GM18502 (cell line): Measurements from ENCODE around the gene SRP54.
A peak's percentile ranks its signal among the peaks of the same experiment; 100 is the strongest.
"Not testable (repeated sequence)": the region's sequence is repeated elsewhere in the genome, so short reads cannot be mapped to it uniquely, and the experiment has no call there.

Source experiments
- ATAC-seq: cut with Tn5 transposase; IDR thresholded peaks from one replicate; pipeline ENCODE4 v1.9.1; 2021; ENCODE audit warnings: mild to moderate bottlenecking; ENCODE audit not compliant: unreplicated experiment, poor library complexity

SRP54 gene

GRCh38 chr14:34983148-34983760 lies 462 bp downstream of the SRP54 start:
- peak; percentile 22 for ATAC-seq

- ATAC-seq: no peak
Measured at GRCh38 chr14:34983786-34984185, 994 bp downstream of the SRP54 start.

- no peak for ATAC-seq
Measured at GRCh38 chr14:34985740-34986139, 2.9 kb downstream of the SRP54 start.

- ATAC-seq: no peak
Measured at GRCh38 chr14:34987180-34987579, 4.4 kb downstream of the SRP54 start.

DNA sequence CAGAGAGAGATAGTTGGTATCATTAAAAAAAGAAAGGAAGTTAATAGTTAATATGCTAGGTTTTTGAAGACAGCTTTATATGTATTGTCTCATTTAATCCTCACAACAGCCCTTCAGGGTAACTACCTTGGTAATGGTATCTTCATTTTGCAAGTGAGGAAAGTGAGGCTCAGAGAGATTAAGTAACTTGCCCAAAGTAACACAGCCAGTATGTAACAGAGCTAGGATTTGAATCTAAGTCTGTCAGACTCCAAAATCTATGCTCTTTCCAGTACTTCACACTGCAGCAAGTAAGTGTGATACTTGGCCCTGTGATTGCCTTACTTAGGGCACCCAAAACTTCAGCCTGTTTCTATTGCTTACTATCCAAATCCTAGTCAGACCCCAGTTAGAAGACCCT lies 7.0 kb downstream of the SRP54 start:
- no peak for ATAC-seq

DNA sequence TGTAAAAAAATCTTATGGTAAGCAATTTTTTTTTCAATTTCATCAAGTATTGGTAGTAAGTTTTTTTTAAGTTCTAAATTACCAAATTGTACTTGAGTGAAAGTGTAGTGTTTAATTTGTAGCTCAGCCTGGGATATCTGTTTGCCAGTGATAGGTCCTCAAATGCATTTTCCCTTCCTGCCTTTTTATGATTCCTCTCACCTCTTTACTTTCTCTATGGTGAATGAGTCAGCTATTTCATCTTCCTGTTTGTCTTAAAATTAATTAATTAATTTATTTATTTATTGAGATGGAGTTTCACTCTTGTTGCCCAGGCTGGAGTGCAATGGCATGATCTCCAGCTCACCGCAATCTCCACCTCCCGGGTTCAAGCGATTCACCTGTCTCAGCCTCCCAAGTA lies 10.6 kb downstream of the SRP54 start:
- no peak for ATAC-seq

- no peak for ATAC-seq
Measured at GRCh38 chr14:34994668-34995067, 11.9 kb downstream of the SRP54 start.

GRCh38 chr14:34997762-34998161 lies 15.0 kb downstream of the SRP54 start:
- no peak for ATAC-seq

DNA sequence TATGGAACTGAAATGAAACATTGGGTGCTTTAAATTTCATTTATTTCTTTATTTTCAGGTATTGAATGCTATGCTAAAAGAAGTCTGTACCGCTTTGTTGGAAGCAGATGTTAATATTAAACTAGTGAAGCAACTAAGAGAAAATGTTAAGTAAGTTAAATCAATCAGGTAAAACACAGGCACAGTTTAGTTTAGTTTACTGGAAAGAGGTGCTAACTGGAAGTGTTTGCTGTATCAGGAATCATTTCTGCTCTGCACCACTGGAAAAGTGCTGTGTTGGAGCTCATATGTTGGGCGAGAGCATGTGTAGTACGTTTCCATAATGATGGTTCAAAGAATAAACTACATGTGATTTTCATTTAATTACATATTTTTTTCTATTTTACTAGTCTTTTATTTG lies 16.7 kb downstream of the SRP54 start:
- no peak for ATAC-seq

DNA sequence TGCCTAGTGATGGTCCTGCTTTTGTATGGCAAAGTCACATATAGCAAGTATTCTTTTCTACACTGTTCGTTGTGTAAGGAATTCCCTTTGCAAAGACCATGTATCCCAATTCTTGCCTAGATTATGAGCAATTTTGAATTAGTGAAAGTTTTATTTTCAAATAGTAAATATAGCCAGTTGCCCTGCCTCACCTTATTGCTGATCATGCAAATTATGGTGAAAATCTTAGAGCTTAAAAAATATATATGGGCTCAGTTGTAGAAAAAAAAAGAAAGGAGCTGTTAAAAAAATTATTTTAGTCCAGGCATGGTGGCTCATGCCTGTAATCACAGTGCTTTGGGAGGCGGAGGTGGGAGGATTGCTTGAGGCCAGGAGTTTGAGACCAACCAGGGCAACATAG lies 18.8 kb downstream of the SRP54 start:
- ATAC-seq: no peak

- no peak for ATAC-seq
Measured at GRCh38 chr14:35004839-35005238, 22.0 kb downstream of the SRP54 start.

DNA sequence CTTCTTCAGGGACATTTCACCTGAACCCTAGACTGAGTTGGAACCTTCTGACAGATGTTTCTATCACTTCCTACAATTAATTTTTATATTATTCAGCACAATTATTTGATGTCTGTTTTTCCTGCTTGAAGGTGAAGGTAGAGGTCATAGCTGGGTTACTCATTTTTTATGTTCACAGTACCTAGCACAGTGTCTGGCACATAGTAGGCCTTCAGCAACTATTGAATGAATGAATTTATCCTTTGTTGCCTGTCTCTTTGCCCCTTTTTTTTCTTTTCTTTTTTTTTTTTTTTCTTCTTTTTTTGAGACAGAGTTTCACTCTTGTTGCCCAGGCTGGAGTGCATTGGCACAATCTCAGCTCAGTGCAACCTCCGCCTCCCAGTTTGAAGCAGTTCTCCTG lies 33.8 kb downstream of the SRP54 start:
- no peak for ATAC-seq

DNA sequence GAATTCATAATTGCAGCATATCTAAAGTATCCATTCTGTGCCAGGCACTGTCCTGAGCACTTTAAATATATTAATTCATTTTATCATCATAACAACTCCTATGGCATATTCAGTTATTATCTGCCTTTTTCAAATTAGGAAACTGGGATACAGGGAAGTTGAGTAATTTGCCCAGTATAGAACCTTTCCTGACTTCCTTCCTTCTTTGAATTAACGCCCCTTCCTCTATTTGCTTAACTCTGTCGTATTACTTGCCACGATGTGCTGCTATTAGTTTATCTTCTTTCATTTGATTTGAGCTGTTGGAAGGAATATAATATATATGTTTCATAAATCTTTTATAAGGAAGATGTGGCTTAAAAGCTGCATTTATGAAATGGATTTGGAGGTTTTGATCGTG lies 37.9 kb downstream of the SRP54 start:
- no peak for ATAC-seq

- no peak for ATAC-seq
Measured at GRCh38 chr14:35028435-35028834, 45.6 kb downstream of the SRP54 start.

DNA sequence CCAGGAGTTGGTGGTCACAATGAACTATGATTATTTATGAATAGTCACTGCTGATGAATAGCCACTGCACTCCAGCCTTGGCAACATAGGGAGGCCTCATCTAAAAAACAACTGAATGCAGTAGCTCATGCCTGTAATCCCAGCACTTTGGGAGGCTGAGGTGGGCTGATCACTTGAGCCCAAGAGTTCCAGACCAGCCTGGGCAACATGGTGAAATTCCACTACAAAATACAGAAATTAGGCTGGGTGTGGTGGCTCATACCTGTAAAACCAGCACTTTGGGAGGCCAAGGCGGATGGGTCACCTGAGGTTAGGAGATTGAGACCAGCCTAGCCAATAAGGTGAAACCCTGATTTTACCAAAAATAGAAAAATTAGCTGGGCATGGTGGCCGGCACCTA lies 49.8 kb downstream of the SRP54 start:
- no peak for ATAC-seq

DNA sequence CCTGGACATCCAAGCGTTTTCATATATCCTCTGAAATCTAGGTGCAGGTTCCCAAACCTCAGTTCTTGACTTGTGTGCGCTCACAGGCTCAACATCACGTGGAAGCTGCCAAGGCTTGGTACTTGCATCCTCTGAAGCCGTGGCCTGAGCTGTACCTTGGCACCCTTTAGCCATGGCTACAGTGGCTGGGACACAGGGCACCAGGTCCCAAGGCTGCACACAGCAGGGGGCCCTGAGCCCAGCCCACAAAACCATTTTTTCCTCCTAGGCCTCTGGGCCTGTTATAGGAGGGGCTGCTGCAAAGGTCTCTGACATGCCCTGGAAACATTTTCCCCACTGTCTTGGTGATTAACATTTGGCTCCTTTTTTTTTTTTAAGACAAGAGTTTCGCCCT lies 51.6 kb downstream of the SRP54 start:
- ATAC-seq: no peak

- ATAC-seq: not testable (repeated sequence)
Measured at GRCh38 chr14:35034944-35035554, 52.3 kb downstream of the SRP54 start.

DNA sequence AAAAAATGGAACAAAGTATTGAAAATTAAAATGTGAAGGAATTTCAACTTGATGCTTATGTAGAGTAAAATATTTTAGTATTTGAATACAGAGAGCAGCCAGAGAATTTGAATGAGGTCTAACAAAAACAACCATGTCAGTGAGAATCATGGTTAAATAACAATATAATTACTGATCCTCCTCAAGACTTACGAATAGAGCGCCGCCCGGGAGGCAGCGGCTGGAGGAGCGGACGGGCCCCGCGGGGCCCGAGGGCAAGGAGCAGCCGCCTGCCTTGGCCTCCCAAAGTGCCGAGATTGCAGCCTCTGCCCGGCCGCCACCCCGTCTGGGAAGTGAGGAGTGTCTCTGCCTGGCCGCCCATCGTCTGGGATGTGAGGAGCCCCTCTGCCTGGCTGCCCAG lies 55.5 kb downstream of the SRP54 start:
- not testable (repeated sequence) for ATAC-seq

- no peak for ATAC-seq
Measured at GRCh38 chr14:35042632-35043031, 59.8 kb downstream of the SRP54 start.

DNA sequence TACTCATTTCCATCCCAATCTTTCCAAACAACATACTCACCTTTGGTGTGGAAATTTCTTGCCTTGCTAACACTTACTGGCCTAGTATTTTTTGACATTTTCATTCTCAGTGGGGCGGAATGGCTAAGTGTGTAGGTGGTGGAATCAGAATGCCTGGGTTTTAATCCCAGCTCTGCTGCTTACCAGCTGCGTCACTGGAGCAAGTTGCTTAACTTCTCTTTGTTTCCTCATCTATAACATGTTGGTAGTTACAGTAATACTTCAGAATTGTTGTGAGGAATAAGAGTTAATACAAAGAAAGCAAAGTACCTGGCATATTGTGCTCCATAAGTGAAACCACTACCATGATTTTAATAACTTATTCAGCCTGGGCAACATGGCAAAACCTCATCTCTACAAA lies 60.3 kb downstream of the SRP54 start:
- no peak for ATAC-seq

GRCh38 chr14:35044939-35045797 lies 62.4 kb downstream of the SRP54 start:
- no peak for ATAC-seq

- no peak for ATAC-seq
Measured at GRCh38 chr14:35045798-35046047, 62.9 kb downstream of the SRP54 start.
